ENCODE data around the gene SLA2. TPM values are rescaled to one million over a fixed set of nuclear protein-coding genes. Genes with fewer than 3 reads are reported as not detected.

SLA2 gene
- total RNA-seq, 1 experiment from 2014 or later = not detected

GRCh38 chr20:36634342-36634741 is 11.7 kb downstream of the SLA2 start:
- no peak for DNase-seq (ENCODE audit: unreplicated experiment)
- no peak overlapping the region for H3K4me3 Mint-ChIP-seq (ENCODE audit: unreplicated experiment)
- POLR2A ChIA-PET = interaction anchor here (0.6 kb wide), 1 partner anchor 370 kb away, joined by 4 read pairs; no protein-coding TSS in a partner anchor
- BruUV-seq (replicated peaks) = no TSS peak
- intact Hi-C loops (cut with micrococcal nuclease) = no loop called here
- no peaks in the 10 kb centered on the region for H3K27me3 Mint-ChIP-seq (ENCODE audit: insufficient read depth, unreplicated experiment)
- no peaks in the 10 kb centered on the region for H3K4me1 Mint-ChIP-seq (ENCODE audit: insufficient read depth, unreplicated experiment)
- no peak overlapping the region for H3K27ac Mint-ChIP-seq (ENCODE audit: low read depth, unreplicated experiment)
- H3K36me3 Mint-ChIP-seq (ENCODE audit: insufficient read depth, unreplicated experiment) = no peaks in the 10 kb centered on the region
- H3K9me3 Mint-ChIP-seq (ENCODE audit: unreplicated experiment) = no peaks in the 10 kb centered on the region
- TF ChIP-seq CTCF (IDR thresholded peaks at IDR 0.05; ENCODE audit: unreplicated experiment) = no peak
- CTCF ChIA-PET = interaction anchor here (0.9 to 1.7 kb wide), 3 partner anchors 11 to 432 kb away, joined by 3 to 4 read pairs (median 4); no protein-coding TSS in a partner anchor

GRCh38 chr20:36633285-36633772 is 12.7 kb downstream of the SLA2 start:
- Mint-ChIP-seq H3K4me1 (ENCODE audit: insufficient read depth, unreplicated experiment) (no peaks in the 10 kb centered on the region), H3K27me3 (ENCODE audit: insufficient read depth, unreplicated experiment) (no peaks in the 10 kb centered on the region), H3K9me3 (ENCODE audit: unreplicated experiment) (no peaks in the 10 kb centered on the region), H3K27ac (ENCODE audit: low read depth, unreplicated experiment) (no peak overlapping the region), H3K4me3 (ENCODE audit: unreplicated experiment) (no peak overlapping the region), H3K36me3 (ENCODE audit: insufficient read depth, unreplicated experiment) (no peaks in the 10 kb centered on the region)
- no TSS peak for BruUV-seq (replicated peaks)
- DNase-seq (ENCODE audit: unreplicated experiment) = no peak
- CTCF ChIA-PET = interaction anchor here (0.6 to 1.7 kb wide), 4 partner anchors 12 to 121 kb away, joined by 3 to 4 read pairs (median 3); no protein-coding TSS in a partner anchor
- POLR2A ChIA-PET = no interaction called here
- intact Hi-C loops (cut with micrococcal nuclease) = no loop called here
- TF ChIP-seq CTCF (IDR thresholded peaks at IDR 0.05; ENCODE audit: unreplicated experiment) = no peak

- no TSS peak for BruUV-seq (replicated peaks)
- Mint-ChIP-seq H3K27ac (ENCODE audit: low read depth, unreplicated experiment) (no peak overlapping the region), H3K9me3 (ENCODE audit: unreplicated experiment) (no peaks in the 10 kb centered on the region), H3K27me3 (ENCODE audit: insufficient read depth, unreplicated experiment) (no peaks in the 10 kb centered on the region), H3K4me1 (ENCODE audit: insufficient read depth, unreplicated experiment) (no peaks in the 10 kb centered on the region), H3K36me3 (ENCODE audit: insufficient read depth, unreplicated experiment) (no peaks in the 10 kb centered on the region), H3K4me3 (ENCODE audit: unreplicated experiment) (no peak overlapping the region)
- CTCF ChIA-PET = interaction anchor here (0.6 to 1.7 kb wide), 4 partner anchors 13 to 123 kb away, joined by 3 to 4 read pairs (median 3); no protein-coding TSS in a partner anchor
- intact Hi-C loops (cut with micrococcal nuclease) = no loop called here
- POLR2A ChIA-PET = no interaction called here
- no peak for DNase-seq (ENCODE audit: unreplicated experiment)
- no peak for TF ChIP-seq CTCF (IDR thresholded peaks at IDR 0.05; ENCODE audit: unreplicated experiment)
Measured at GRCh38 chr20:36632487-36633284, 13.3 kb downstream of the SLA2 start.

GRCh38 chr20:36632147-36632486 is 13.9 kb downstream of the SLA2 start:
- H3K27me3 Mint-ChIP-seq (ENCODE audit: insufficient read depth, unreplicated experiment) = no peaks in the 10 kb centered on the region
- no peak overlapping the region for H3K4me3 Mint-ChIP-seq (ENCODE audit: unreplicated experiment)
- H3K9me3 Mint-ChIP-seq (ENCODE audit: unreplicated experiment) = no peaks in the 10 kb centered on the region
- no peak overlapping the region for H3K27ac Mint-ChIP-seq (ENCODE audit: low read depth, unreplicated experiment)
- ChIA-PET POLR2A (no interaction called here), CTCF (interaction anchor here (0.8 kb wide), 1 partner anchor 124 kb away, joined by 3 read pairs; no protein-coding TSS in a partner anchor)
- no peak for DNase-seq (ENCODE audit: unreplicated experiment)
- H3K36me3 Mint-ChIP-seq (ENCODE audit: insufficient read depth, unreplicated experiment) = no peaks in the 10 kb centered on the region
- intact Hi-C loops (cut with micrococcal nuclease) = no loop called here
- BruUV-seq (replicated peaks) = no TSS peak
- H3K4me1 Mint-ChIP-seq (ENCODE audit: insufficient read depth, unreplicated experiment) = no peaks in the 10 kb centered on the region
- no peak for TF ChIP-seq CTCF (IDR thresholded peaks at IDR 0.05; ENCODE audit: unreplicated experiment)
